ENCODE measurements around the gene STOX2.

GRCh38 chr4:184022679-184023383, 117.7 kb downstream of the STOX2 start:
- TF ChIP-seq SAFB2 (CRISPR knock-in tag; IDR thresholded peaks at IDR 0.05; ENCODE audit: borderline replicate concordance, low read depth) (no peak), FOXJ3 (CRISPR knock-in tag; IDR thresholded peaks at IDR 0.05; ENCODE audit: borderline replicate concordance) (no peak), TCF7 (IDR thresholded peaks at IDR 0.05; ENCODE audit: low read depth) (no peak), ZSCAN12 (CRISPR knock-in tag; IDR thresholded peaks at IDR 0.05) (no peak), THAP7 (CRISPR knock-in tag; IDR thresholded peaks at IDR 0.05) (no peak), SOX6 (IDR thresholded peaks at IDR 0.05) (no peak), SOX6 (CRISPR knock-in tag; IDR thresholded peaks at IDR 0.05) (no peak), CTCF (CRISPR knock-in tag; IDR thresholded peaks at IDR 0.05) (no peak), MAFG (CRISPR knock-in tag; IDR thresholded peaks at IDR 0.05) (no peak), THYN1 (CRISPR knock-in tag; IDR thresholded peaks at IDR 0.05; ENCODE audit: borderline replicate concordance, low read depth) (no peak), HMGXB3 (CRISPR knock-in tag; IDR thresholded peaks at IDR 0.05; ENCODE audit: borderline replicate concordance) (no peak), ZNF512 (CRISPR knock-in tag; IDR thresholded peaks at IDR 0.05) (no peak)
